Tibial nerve (tissue), 4 donors: ENCODE results near the gene SCAMP4. TPM values are rescaled to one million over a fixed set of nuclear protein-coding genes. Genes with fewer than 3 reads are reported as not detected.

Source experiments
- DNase-seq, 2 donors: peaks; one replicate each; pipeline ENCODE4 v3.0.0-alpha.2; 2019; ENCODE audit warnings: low spot score in 2 of 2
- H3K27ac ChIP-seq, 4 donors: fragments of 200-600 bp; sonication (generic) in 3 of 4; one replicate each; pipeline ENCODE4 v1.5.1; 2017 to 2019; ENCODE audit warnings: mild to moderate bottlenecking in 1 of 4
- H3K27me3 ChIP-seq, 2 donors: fragments of 200-600 bp; sonication (generic) in 1 of 2; one replicate each; pipeline versions ENCODE4 v1.5.1 to v1.6.0; 2017 to 2019
- H3K36me3 ChIP-seq, 3 donors: fragments of 200-600 bp; sonication (generic); one replicate each; pipeline ENCODE4 v1.5.1; 2018 to 2019
- H3K4me1 ChIP-seq, 4 donors: fragments of 200-600 bp; sonication (generic) in 3 of 4; one replicate each; pipeline ENCODE4 v1.5.1; 2017 to 2019
- H3K4me3 ChIP-seq, 4 donors: fragments of 200-600 bp; sonication (generic) in 3 of 4; one replicate each; pipeline ENCODE4 v1.5.1; 2017 to 2019; ENCODE audit warnings: mild to moderate bottlenecking in 1 of 4, moderate library complexity in 1 of 4
- H3K9me3 ChIP-seq, 4 donors: fragments of 200-600 bp; sonication (generic) in 3 of 4; one replicate each; pipeline ENCODE4 v1.5.1; 2017 to 2019
- EP300 ChIP-seq, 2 donors: sonication (generic); formaldehyde crosslinking; IDR thresholded peaks; one replicate each; pipeline ENCODE4 v1.6.1; 2017; ENCODE audit warnings: antibody characterized with exemption in 2 of 2, mild to moderate bottlenecking in 1 of 2
- POLR2A ChIP-seq, 2 donors: fragments of 450-650 bp; IDR thresholded peaks; one replicate each; pipeline ENCODE4 v1.6.1; 2017; ENCODE audit warnings: antibody characterized with exemption in 2 of 2, mild to moderate bottlenecking in 2 of 2, moderate library complexity in 2 of 2
- WGBS, 2 donors: methylation state at CpG; one replicate each; pipeline ENCODE4 v1.1.5; 2018; 5-methylcytosine and 5-hydroxymethylcytosine counted together
- total RNA-seq, 4 donors: library from RNA; depleted of rRNA; stranded (reverse); fragments of >200 nt; gene quantifications; one replicate each; pipeline ENCODE4 v1.1.0, GENCODE V29; 2016
- TF ChIP-seq, protein P1 (sequence below), 5 experiments: fragments of 200-600 bp in 3 of 5; fragments of 450-650 bp in 2 of 5; sonication (generic) in 3 of 5; IDR thresholded peaks; one replicate each; pipeline ENCODE4 v1.5.1; 2016 to 2019; ENCODE audit warnings: antibody characterized with exemption in 5 of 5, mild to moderate bottlenecking in 3 of 5, moderate library complexity in 2 of 5

Gene SCAMP4
- total RNA-seq, 4 donors from 2014 or later, result 34.7 to 65.7 (median 56.2) TPM

DNA sequence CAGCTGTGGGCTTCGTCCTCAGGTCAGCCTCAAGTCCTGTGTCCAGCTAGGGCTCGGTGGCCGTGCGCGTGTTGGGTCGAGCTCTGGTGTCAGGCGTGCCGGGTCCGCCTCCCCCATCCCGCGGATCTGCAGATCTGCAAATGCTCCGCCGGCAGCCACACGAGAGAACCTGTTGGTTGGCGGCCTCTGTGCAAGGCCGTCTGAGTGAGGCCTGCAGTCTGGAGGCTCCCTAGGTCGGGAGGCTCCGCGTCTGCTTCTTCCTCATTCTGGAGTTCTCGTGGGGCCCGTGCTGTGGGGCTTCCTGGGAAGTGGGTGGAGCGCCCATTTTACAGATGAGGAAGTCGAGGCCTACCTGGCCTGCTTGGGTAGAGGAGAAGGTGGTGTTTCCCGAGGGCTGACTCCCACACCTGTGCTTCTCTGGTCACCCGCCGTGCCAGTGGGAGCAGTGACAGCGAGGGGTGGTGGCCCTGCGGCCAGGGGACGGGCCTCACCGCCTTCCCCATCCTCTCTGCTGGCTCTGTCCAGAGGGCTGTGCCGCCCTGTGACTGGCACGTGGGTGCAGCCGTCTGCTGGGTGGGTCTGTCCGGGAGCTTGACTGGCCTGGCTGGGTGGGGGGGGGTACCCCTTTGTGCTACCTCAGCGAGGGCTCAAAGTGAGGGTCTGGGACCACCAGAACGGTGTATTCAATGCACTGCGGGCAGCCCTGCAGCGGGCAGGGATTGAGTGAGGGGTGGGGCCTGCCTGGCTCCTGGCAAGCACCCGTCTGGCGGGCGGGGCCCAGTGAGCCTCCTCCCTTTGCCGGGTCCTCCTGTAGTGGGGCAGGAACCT is 39.1 kb downstream of the SCAMP4 start:
- no peak for DNase-seq
- TF ChIP-seq EP300 (IDR thresholded peaks at IDR 0.05) (no peak), POLR2A (IDR thresholded peaks at IDR 0.05) (no peak)
- TF ChIP-seq, protein P1, sequence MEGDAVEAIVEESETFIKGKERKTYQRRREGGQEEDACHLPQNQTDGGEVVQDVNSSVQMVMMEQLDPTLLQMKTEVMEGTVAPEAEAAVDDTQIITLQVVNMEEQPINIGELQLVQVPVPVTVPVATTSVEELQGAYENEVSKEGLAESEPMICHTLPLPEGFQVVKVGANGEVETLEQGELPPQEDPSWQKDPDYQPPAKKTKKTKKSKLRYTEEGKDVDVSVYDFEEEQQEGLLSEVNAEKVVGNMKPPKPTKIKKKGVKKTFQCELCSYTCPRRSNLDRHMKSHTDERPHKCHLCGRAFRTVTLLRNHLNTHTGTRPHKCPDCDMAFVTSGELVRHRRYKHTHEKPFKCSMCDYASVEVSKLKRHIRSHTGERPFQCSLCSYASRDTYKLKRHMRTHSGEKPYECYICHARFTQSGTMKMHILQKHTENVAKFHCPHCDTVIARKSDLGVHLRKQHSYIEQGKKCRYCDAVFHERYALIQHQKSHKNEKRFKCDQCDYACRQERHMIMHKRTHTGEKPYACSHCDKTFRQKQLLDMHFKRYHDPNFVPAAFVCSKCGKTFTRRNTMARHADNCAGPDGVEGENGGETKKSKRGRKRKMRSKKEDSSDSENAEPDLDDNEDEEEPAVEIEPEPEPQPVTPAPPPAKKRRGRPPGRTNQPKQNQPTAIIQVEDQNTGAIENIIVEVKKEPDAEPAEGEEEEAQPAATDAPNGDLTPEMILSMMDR (IDR thresholded peaks at IDR 0.05), result no peak
- Histone ChIP-seq H3K4me3 (no peak overlapping the region), H3K36me3 (peaks cover 0 to 5% (median 0%) of the 10 kb centered on the region in 3 donors), H3K9me3 (no peaks in the 10 kb centered on the region), H3K27ac (peak overlapping the region in 2 of 4 donors; percentile 50 to 98), H3K27me3 (no peaks in the 10 kb centered on the region), H3K4me1 (peaks cover 3 to 52% (median 34%) of the 10 kb centered on the region in 4 donors)
- 74 to 78% methylated on average over 24 to 29 of the region's 42 CpGs for WGBS, 2 donors

DNA sequence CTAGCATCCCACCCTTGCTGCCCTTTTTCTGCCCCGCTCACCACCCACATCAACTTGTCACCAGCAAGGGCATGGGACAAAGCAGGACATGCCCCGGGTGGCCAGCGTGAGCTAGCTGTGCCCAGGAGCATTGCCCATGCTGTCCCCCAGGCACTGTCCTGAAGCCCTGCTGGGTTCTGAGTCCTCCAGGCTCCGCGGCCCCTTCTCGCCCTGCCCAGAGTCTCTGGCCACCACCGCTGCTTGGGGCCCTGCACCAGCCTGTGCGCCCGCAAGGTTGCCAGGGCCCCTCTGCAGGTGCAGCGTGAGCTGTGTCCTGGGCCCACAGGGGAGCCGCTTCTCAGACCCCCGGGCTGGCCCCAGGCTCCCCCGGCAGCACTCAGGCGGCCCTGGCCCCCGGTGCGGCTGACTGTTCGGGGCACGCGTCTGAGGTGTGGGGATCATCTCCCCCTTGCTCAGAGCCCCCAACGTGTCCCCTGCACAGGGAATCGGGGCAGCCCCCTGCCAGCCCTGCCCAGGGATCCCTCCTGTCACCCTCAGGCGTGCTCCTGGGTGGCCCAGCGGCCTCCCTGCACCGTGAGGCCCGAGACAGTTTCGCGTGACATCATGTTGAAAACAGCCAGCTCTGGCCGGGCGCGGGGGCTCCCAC is 39.8 kb downstream of the SCAMP4 start:
- Histone ChIP-seq H3K4me1 (peaks cover 0 to 45% (median 28%) of the 10 kb centered on the region in 4 donors), H3K27ac (peak overlapping the region in 1 of 4 donors; percentile 98), H3K36me3 (peaks cover 0 to 12% (median 0%) of the 10 kb centered on the region in 3 donors), H3K27me3 (no peaks in the 10 kb centered on the region), H3K9me3 (no peaks in the 10 kb centered on the region), H3K4me3 (no peak overlapping the region)
- no peak for TF ChIP-seq POLR2A (IDR thresholded peaks at IDR 0.05)
- no peak for DNase-seq
- 88 to 89% methylated on average over 27 to 28 of the region's 30 CpGs for WGBS, 2 donors

DNA sequence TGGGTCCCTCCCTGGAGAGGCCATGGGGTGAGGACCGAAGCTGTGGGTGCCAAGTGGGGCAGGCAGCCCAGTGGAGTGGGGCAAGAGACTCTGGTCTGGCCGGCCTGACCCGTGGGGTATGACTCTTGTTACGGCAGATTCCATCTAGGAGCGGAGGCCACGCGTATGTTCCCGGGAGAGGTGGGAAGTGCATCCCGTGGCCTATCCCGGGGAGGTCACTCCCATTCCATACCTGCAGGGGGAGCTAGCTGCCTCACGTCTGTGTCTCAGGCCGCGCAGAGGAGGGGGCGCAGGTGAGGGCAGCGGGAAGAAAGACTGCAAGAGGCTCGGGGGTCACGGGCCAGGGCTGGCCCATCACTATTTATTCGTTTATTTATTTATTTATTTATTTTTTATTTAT is 40.7 kb downstream of the SCAMP4 start:
- Histone ChIP-seq H3K36me3 (peaks cover 0 to 16% (median 0%) of the 10 kb centered on the region in 3 donors), H3K27ac (no peak overlapping the region), H3K9me3 (no peaks in the 10 kb centered on the region), H3K27me3 (no peaks in the 10 kb centered on the region), H3K4me1 (peaks cover 0 to 41% (median 24%) of the 10 kb centered on the region in 4 donors), H3K4me3 (no peak overlapping the region)
- DNase-seq, result peak in 1 of 2 donors; percentile 21
- WGBS, 2 donors, result 45 to 69% methylated on average over 18 of the region's 18 CpGs
- TF ChIP-seq EP300 (IDR thresholded peaks at IDR 0.05), result no peak
- TF ChIP-seq, protein P1 (IDR thresholded peaks at IDR 0.05), result peak; percentile 30 to 59 (median 46)

DNA sequence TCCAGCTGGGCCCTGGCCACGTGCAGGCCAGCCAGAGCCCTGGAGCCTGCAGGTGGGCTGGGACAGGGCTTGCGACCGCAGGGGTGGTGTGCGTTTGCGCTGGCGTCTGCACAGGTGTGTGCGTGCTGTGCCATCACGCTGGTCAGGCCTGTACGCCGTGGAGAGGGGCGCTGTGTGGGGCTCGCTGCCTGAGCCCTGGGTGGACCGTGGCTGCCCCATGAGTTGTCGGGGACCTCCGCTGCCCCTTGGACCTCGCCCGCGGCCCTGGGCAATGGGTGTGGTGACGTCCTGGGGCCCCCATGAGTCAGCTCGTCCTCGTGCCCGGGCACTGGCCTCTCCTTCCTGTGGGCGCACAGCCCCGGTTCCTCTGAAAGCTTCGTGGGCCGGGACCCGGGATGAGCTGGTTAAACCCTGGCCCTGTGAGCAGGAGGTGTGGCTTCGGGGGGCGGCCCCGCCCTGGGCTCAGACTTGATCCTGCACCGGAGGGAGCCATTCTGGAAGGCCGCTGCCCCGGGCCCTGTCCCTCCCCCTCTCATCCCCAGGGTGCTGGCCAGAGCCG is 42.5 kb downstream of the SCAMP4 start:
- TF ChIP-seq, protein P1 (IDR thresholded peaks at IDR 0.05), result no peak
- TF ChIP-seq EP300 (IDR thresholded peaks at IDR 0.05) (no peak), POLR2A (IDR thresholded peaks at IDR 0.05) (no peak)
- H3K27ac ChIP-seq, result no peak overlapping the region
- no peak for DNase-seq
- WGBS, 2 donors, result 75 to 89% methylated on average over 21 to 26 of the region's 34 CpGs
- H3K9me3 ChIP-seq, result no peaks in the 10 kb centered on the region
- peaks cover 0 to 37% (median 19%) of the 10 kb centered on the region in 4 donors for H3K4me1 ChIP-seq
- no peaks in the 10 kb centered on the region for H3K27me3 ChIP-seq
- peaks cover 0 to 26% (median 4%) of the 10 kb centered on the region in 3 donors for H3K36me3 ChIP-seq
- no peak overlapping the region for H3K4me3 ChIP-seq

DNA sequence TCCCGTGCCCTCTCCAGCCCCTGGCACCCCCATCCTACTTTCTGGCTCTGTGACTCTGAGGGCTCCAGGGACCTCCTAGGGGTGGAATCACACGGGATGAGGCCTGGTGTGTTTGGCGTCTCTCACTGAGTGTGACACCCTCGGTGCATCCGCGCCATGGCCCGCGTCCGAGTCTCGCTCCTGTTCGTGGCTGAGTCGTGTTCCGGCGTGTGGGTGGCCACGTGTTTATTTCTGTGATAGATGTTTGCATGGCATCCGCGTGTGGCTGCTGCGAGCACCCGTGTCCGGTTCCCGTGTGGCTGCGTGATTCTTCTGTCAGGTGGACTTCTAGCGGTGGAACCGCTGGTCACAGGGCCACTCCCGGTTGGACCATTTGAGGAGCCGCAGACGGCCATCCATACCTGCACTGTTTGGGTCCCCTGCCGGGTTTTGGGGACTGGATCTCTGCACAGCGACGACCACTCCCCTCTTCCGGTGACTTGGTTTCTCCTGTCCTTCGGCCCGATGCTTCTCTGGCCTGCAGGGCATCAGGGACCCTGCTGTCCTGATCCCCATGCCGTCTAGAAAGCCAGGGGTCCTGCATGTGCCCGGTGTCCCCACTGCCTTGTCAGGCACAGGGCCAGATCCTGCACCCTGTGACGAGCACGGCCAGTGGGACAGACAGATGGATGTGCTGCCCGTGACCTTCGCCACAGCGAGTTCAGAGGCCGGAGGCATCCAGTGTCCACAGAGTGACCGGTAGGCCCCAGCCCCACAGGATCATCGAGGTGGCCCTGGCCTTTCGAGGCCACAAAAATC is 44.3 kb downstream of the SCAMP4 start:
- no peak for DNase-seq
- 95 to 96% methylated on average over 42 to 44 of the region's 44 CpGs for WGBS, 2 donors
- Histone ChIP-seq H3K9me3 (no peaks in the 10 kb centered on the region), H3K36me3 (peaks cover 0 to 42% (median 4%) of the 10 kb centered on the region in 3 donors), H3K27ac (no peak overlapping the region), H3K27me3 (no peaks in the 10 kb centered on the region), H3K4me1 (peaks cover 0 to 24% (median 4%) of the 10 kb centered on the region in 4 donors), H3K4me3 (no peak overlapping the region)
- TF ChIP-seq EP300 (IDR thresholded peaks at IDR 0.05), result no peak
- TF ChIP-seq, protein P1 (IDR thresholded peaks at IDR 0.05), result no peak
- TF ChIP-seq POLR2A (IDR thresholded peaks at IDR 0.05), result no peak
